ENCODE data around the gene GTPBP3.

GTPBP3 gene

GRCh38 chr19:17380426-17381138 lies 43.2 kb downstream of the GTPBP3 start:
- TF ChIP-seq CTCF (IDR thresholded peaks at IDR 0.05; ENCODE audit: borderline replicate concordance, extremely low read depth, low read length, poor library complexity, severe bottlenecking) (no peak), EZH2 (IDR thresholded peaks at IDR 0.05; ENCODE audit: borderline replicate concordance, low read depth, low read length, severe bottlenecking) (no peak)
- Histone ChIP-seq H3K9me3 (ENCODE audit: insufficient read depth, low read length, severe bottlenecking) (no peaks in the 10 kb centered on the region), H2AFZ (ENCODE audit: low read depth, low read length) (no peak overlapping the region), H3K27ac (ENCODE audit: low read length) (no peak overlapping the region), H3K36me3 (ENCODE audit: insufficient read depth, low read length) (no peaks in the 10 kb centered on the region), H4K20me1 (ENCODE audit: insufficient read depth, low read length) (no peaks in the 10 kb centered on the region), H3K4me2 (ENCODE audit: insufficient read depth, low read length) (no peak overlapping the region), H3K4me1 (ENCODE audit: insufficient read depth, low read length) (peaks cover 16% of the 10 kb centered on the region), H3K9ac (ENCODE audit: low read depth, low read length) (no peak overlapping the region), H3K27me3 (ENCODE audit: insufficient read depth, low read length, poor library complexity) (no peaks in the 10 kb centered on the region), H3K4me3 (ENCODE audit: low read depth in 1 of 2, low read length in 2 of 2) (no peak overlapping the region), H3K79me2 (ENCODE audit: insufficient read depth, low read length) (no peaks in the 10 kb centered on the region)
- ATAC-seq (ENCODE audit: insufficient read depth, low read depth) (no peak), DNase-seq (no peak)

- TF ChIP-seq CTCF (IDR thresholded peaks at IDR 0.05; ENCODE audit: borderline replicate concordance, extremely low read depth, low read length, poor library complexity, severe bottlenecking) (peak; percentile 95), EZH2 (IDR thresholded peaks at IDR 0.05; ENCODE audit: borderline replicate concordance, low read depth, low read length, severe bottlenecking) (no peak)
- no peaks in the 10 kb centered on the region for H4K20me1 ChIP-seq (ENCODE audit: insufficient read depth, low read length)
- H3K4me2 ChIP-seq (ENCODE audit: insufficient read depth, low read length): no peak overlapping the region
- H3K4me1 ChIP-seq (ENCODE audit: insufficient read depth, low read length): peaks cover 22% of the 10 kb centered on the region
- no peak overlapping the region for H3K27ac ChIP-seq (ENCODE audit: low read length)
- H3K9me3 ChIP-seq (ENCODE audit: insufficient read depth, low read length, severe bottlenecking): no peaks in the 10 kb centered on the region
- no peaks in the 10 kb centered on the region for H3K27me3 ChIP-seq (ENCODE audit: insufficient read depth, low read length, poor library complexity)
- H3K79me2 ChIP-seq (ENCODE audit: insufficient read depth, low read length): no peaks in the 10 kb centered on the region
- no peaks in the 10 kb centered on the region for H3K36me3 ChIP-seq (ENCODE audit: insufficient read depth, low read length)
- ATAC-seq (ENCODE audit: insufficient read depth, low read depth): peak; percentile 79
- no peak overlapping the region for H3K4me3 ChIP-seq (ENCODE audit: low read depth in 1 of 2, low read length in 2 of 2)
- peak; percentile 75 for DNase-seq
- H3K9ac ChIP-seq (ENCODE audit: low read depth, low read length): no peak overlapping the region
- no peak overlapping the region for H2AFZ ChIP-seq (ENCODE audit: low read depth, low read length)
Measured at GRCh38 chr19:17385878-17386611, 48.7 kb downstream of the GTPBP3 start.

- H3K4me2 ChIP-seq (ENCODE audit: insufficient read depth, low read length): no peak overlapping the region
- no peaks in the 10 kb centered on the region for H3K36me3 ChIP-seq (ENCODE audit: insufficient read depth, low read length)
- H3K79me2 ChIP-seq (ENCODE audit: insufficient read depth, low read length): no peaks in the 10 kb centered on the region
Measured at GRCh38 chr19:17389288-17389687, 51.9 kb downstream of the GTPBP3 start.

More at GRCh38 chr19:17389288-17389687, 51.9 kb downstream of the GTPBP3 start:
- Histone ChIP-seq H3K27ac (ENCODE audit: low read length) (no peak overlapping the region), H3K4me3 (ENCODE audit: low read depth in 1 of 2, low read length in 2 of 2) (no peak overlapping the region), H3K4me1 (ENCODE audit: insufficient read depth, low read length) (peaks cover 16% of the 10 kb centered on the region), H3K9ac (ENCODE audit: low read depth, low read length) (no peak overlapping the region), H4K20me1 (ENCODE audit: insufficient read depth, low read length) (no peaks in the 10 kb centered on the region), H2AFZ (ENCODE audit: low read depth, low read length) (no peak overlapping the region), H3K9me3 (ENCODE audit: insufficient read depth, low read length, severe bottlenecking) (no peaks in the 10 kb centered on the region), H3K27me3 (ENCODE audit: insufficient read depth, low read length, poor library complexity) (peaks cover 3% of the 10 kb centered on the region)
- ATAC-seq (ENCODE audit: insufficient read depth, low read depth) (no peak), DNase-seq (no peak)
- TF ChIP-seq CTCF (IDR thresholded peaks at IDR 0.05; ENCODE audit: borderline replicate concordance, extremely low read depth, low read length, poor library complexity, severe bottlenecking) (no peak), EZH2 (IDR thresholded peaks at IDR 0.05; ENCODE audit: borderline replicate concordance, low read depth, low read length, severe bottlenecking) (no peak)

Data from DND-41 (cell line).